Dedifferentiated amniotic fluid mesenchymal stem cell (primary cell): ENCODE data around the gene HSPA1A.
"Not testable (repeated sequence)": the region's sequence is repeated elsewhere in the genome, so short reads cannot be mapped to it uniquely, and the experiment has no call there.

Source experiments
- DNase-seq: peaks from one replicate; pipeline ENCODE4 v3.0.0-alpha.2; 2016; ENCODE audit errors: extremely low spot score

The HSPA1A gene

DNA sequence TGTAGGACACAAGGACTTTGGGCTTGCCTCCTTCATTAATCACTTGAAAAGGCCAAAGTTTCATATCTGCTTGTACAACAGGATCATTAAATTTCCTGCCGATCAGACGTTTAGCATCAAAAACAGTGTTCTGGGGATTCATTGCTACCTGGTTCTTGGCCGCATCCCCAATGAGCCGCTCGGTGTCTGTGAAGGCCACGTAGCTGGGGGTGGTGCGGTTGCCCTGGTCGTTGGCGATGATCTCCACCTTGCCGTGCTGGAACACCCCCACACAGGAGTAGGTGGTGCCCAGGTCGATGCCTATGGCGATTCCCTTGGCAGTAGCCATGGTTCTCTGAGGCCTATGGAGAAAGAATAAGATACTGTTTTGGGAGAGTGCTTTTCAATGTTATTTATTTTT is 3.7 kb upstream of the HSPA1A start:
- DNase-seq: no peak

- no peak for DNase-seq
These were observed 1.9 kb upstream of the HSPA1A start for GRCh38 chr6:31813465-31813849.

DNA sequence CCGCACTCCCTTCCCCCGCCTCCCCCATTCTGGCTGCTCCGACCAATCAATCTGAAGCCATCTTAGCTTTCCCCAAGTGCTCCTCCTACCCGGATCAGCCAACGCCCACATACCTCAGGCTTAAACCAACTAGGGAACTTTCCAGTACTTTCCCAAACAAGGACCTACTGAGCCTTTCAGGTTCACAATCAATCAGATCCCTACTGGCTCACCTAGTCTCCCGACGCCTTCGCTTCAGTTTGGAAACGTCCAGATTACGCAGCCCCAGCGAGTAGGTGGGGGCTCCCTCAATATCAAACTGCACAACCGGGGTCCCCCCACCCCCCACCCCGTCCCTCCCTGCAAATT is 692 bp upstream of the HSPA1A start:
- peak; percentile 98 for DNase-seq

DNA sequence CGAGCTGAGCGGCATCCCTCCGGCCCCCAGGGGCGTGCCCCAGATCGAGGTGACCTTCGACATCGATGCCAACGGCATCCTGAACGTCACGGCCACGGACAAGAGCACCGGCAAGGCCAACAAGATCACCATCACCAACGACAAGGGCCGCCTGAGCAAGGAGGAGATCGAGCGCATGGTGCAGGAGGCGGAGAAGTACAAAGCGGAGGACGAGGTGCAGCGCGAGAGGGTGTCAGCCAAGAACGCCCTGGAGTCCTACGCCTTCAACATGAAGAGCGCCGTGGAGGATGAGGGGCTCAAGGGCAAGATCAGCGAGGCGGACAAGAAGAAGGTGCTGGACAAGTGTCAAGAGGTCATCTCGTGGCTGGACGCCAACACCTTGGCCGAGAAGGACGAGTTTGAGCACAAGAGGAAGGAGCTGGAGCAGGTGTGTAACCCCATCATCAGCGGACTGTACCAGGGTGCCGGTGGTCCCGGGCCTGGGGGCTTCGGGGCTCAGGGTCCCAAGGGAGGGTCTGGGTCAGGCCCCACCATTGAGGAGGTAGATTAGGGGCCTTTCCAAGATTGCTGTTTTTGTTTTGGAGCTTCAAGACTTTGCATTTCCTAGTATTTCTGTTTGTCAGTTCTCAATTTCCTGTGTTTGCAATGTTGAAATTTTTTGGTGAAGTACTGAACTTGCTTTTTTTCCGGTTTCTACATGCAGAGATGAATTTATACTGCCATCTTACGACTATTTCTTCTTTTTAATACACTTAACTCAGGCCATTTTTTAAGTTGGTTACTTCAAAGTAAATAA is 2.0 kb downstream of the HSPA1A start:
- DNase-seq: not testable (repeated sequence)

DNA sequence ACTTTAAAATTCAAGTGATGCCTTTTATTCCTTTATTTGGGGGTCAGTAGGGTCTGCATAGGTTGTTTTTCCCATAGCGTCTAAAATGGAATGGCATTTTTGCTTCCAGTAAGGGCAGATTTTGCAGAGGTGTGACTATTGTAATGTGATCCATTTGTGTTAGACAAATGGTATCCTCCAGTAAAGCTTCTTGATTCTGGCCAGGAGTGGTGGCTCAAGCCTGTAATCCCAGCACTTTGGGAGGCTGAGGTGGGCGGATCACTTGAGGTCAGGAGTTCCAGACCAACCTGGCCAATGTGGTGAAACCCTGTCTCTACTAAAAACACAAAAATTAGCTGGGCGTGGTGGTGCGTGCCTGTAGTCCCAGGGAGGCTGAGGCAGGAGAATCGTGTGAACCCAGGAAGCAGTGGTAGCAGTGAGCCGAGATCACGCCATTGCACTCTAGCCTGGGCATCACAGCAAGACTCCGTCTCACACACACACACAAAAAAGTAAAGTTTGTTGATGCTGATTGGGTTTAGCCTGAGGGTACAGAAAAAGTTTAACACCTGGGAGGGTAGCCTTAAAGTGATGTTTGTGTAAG is 2.7 kb downstream of the HSPA1A start:
- DNase-seq: not testable (repeated sequence)

DNA sequence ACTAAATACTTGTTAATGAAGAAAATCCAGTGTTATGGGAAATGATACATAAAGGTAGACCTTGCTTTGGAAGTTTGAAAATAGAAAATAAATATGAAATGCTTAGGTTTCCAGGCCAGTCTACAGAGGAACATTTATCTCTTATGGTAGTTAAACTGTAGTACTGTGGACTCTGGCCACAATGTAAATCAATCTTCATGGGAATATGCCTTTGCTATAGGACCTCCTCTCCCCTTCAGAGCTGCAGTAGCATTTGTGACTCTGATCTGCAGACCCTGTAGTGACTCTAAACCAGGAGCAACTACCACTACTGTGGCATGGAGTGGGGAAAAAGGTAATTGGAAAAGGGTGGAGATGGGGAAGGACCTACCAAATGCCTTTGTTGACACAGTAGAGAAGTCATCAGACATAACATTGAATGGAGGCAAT is 4.5 kb downstream of the HSPA1A start:
- DNase-seq: no peak

- not testable (repeated sequence) for DNase-seq
These were observed 5.1 kb downstream of the HSPA1A start for GRCh38 chr6:31820399-31820798.

- DNase-seq: no peak
These were observed 6.1 kb downstream of the HSPA1A start for GRCh38 chr6:31821301-31822035.

DNA sequence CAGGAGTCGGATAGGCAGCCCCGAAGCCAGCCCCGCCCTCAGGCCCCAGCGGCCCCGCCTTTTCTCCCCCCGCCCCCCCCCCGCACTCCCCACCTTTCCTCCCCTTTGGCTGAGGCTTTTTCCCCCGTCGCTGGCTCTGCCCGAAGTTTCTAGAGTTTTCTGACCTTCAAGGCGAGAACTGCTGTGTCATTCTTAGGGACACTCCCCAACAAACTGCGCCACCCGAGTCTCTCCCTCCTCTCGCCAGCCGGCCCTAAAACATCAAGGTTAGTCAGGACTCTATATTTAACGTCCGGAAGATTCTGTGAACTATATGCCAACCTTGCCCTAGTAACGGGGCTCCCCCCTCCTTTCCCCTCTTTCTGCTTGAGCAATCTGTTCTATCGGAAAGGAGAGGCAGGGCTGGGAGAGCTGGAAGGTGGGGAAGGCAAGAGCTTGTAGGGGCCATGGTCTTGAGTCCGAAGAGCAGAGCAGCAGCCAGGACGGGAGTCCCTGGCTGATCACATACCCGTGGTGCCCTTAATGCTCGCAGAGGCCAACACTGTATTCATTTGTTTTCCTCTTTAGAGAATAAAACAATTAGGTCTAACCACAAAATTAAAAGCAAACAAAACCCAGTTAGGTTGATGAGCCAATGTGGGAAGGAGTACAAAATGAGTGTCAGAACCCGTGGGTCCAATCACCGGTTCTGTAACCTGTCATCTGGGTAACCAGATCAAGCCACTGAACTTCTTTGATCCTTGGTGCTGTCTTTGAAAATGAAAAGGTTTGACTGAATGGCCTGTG is 6.9 kb downstream of the HSPA1A start:
- peak; percentile 85 for DNase-seq

DNA sequence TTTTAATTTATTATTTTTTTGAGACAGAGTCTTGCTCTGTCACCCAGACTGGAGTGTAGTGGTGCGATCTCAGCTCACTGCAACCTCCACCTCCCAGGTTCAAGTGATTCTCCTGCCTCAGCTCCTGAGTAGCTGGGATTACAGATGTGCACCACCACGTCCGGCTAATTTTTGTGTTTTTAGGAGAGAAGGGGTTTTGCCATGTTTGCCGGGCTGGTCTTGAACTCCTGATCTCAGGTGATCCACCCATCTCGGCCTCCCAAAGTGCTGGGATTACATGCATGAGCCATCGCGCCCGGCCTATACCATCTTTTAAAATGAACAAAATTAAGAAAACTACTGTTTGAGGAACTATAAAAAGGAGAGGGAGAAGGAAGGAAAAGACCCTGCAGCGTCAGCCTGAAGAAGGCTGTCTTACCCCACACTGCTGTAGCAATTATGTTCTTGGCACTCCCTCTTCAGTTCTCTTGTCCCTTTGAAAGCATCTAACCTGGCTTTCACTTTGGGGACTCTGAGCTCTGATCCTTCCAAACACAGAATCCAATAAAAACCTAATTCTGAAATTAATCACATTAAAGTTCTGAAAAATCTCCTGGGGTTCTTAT is 8.4 kb downstream of the HSPA1A start:
- DNase-seq: not testable (repeated sequence)

DNA sequence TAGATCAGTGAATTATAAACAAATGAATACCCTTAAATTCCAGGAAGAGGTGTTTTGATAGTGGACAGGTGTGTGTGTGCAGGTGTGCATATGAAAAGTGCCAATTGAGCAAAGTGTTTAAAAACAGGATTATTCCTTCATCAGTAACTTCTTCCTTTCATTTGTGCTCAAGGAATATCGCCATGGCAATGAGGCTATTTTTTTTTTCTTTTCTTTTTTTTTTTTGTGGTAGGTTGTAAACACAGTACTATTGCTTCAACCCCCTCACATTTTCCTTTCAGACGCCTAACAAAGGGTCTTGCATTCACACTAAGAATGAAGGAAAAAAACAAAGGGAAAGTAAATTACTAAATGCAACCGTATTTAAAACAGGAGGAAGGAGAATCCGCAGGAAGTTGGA is 10.2 kb downstream of the HSPA1A start:
- no peak for DNase-seq

GRCh38 chr6:31826793-31827285 is 11.5 kb downstream of the HSPA1A start:
- peak; percentile 55 for DNase-seq

DNA sequence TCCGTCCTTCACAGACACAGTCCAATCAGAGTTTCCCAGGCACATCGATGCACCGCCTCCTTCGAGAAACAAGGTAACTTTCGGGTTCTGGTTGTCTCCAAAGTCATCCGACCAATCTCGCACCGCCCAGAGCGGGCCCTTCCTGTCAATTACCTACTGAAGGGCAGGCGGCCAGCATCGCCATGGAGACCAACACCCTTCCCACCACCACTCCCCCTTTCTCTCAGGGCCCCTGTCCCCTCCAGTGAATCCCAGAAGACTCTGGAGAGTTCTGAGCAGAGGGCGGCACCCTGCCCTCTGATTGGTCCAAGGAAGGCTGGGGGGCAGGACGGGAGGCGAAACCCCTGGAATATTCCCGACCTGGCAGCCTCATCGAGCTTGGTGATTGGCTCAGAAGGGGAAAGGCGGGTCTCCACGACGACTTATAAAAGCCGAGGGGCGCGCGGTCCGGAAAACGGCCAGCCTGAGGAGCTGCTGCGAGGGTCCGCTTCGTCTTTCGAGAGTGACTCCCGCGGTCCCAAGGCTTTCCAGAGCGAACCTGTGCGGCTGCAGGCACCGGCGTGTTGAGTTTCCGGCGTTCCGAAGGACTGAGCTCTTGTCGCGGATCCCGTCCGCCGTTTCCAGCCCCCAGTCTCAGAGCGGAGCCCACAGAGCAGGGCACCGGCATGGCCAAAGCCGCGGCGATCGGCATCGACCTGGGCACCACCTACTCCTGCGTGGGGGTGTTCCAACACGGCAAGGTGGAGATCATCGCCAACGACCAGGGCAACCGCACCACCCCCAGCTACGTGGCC is 12.1 kb downstream of the HSPA1A start, which contains the start of gene HSPA1B:
TSS of gene HSPA1B (plus strand) at position 453 of the 794 bp plus-strand sequence. CDS start at position 666, 213 bp downstream.
- DNase-seq: peak; percentile 98

DNA sequence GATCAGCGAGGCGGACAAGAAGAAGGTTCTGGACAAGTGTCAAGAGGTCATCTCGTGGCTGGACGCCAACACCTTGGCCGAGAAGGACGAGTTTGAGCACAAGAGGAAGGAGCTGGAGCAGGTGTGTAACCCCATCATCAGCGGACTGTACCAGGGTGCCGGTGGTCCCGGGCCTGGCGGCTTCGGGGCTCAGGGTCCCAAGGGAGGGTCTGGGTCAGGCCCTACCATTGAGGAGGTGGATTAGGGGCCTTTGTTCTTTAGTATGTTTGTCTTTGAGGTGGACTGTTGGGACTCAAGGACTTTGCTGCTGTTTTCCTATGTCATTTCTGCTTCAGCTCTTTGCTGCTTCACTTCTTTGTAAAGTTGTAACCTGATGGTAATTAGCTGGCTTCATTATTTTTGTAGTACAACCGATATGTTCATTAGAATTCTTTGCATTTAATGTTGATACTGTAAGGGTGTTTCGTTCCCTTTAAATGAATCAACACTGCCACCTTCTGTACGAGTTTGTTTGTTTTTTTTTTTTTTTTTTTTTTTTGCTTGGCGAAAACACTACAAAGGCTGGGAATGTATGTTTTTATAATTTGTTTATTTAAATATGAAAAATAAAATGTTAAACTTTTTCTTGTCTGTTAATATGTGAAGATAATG is 14.4 kb downstream of the HSPA1A start:
- peak; percentile 54 for DNase-seq

- no peak for DNase-seq
These were observed 15.6 kb downstream of the HSPA1A start for GRCh38 chr6:31830886-31831335.

GRCh38 chr6:31831350-31832215 is 16.2 kb downstream of the HSPA1A start:
- no peak for DNase-seq

DNA sequence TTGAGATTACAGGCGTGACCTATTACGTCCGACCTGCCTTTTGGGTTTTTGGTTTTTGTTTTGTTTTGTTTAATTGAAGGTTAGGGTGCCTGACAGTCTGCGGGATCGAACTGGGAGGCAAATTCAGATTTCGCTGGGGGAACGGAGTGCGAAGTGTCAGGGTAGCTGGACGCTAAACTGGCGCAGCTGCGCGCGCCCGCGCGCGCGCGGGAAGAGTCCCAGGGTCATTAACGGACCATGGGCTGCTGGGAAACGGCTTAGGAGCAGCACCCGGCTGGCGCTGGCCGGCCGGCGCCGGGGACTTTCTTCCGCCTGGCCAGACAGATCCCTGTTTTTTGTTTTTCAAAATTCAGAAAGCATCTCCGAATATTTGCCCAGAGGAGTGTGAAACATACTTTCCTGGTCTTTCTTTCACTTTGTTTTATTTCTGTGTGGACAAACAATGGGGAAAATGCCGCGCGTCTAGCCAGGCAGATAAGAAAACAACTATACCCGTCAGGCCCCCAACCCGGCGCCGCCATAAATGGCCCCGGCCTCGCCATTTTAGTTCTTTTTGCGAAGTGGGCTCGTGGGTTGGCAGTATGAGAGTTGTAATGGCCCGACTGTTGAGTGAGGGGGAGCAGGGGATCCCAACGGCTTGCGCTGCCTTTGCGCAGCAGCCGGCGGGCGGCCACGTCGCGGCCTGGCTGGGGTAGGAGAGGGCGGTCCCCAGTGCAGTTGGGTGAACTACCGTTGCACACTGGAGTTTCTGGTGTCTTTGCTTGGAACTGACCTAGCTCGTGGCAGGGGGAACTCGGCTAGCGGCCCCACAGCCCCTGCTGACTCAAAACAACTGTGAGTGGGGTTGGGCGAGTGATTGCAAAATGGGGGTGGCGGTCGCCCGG is 19.3 kb downstream of the HSPA1A start:
- DNase-seq: peak; percentile 72

DNA sequence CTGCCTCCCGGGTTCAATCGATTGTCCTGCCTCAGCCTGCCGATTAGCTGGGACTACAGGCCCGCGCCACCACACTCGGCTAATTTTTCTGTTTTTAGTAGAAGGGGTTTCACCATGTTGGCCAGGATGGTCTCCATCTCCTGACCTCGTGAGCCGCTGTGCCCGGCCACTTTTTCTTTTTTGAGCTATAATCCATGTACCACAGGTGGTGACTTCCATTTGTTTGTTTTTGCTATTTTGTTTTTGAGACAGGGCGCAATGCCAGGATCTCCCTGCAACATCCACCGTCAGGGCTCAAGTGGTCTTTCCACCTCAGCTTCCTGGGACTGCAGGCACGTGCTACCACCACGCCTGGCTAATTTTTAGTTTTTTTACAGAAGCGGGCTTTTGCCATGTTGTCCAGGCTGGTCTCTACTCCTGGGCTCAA is 20.7 kb downstream of the HSPA1A start:
- no peak for DNase-seq
